SK-N-SH (cell line): ENCODE measurements around the gene PPM1F. TPM values are rescaled to one million over a fixed set of nuclear protein-coding genes. Genes with fewer than 3 reads are reported as not detected.

Source experiments
- CTCF ChIA-PET: fragments of 300-600, 350-600 bp; formaldehyde crosslinking; extraction: SDS; loops from one replicate; lab custom pipeline; 2021; lab: Yijun Ruan, JAX
- POLR2A ChIA-PET: fragments of 350-600 bp; sonication (Branson Sonifier 250); formaldehyde crosslinking; extraction: SDS; loops from one replicate; lab custom pipeline; 2020; ENCODE audit warnings: antibody characterized with exemption, inconsistent platforms; lab: Yijun Ruan, JAX
- DNase-seq: peaks from one replicate; pipeline ENCODE4 v3.0.0; 2012
- H2AFZ ChIP-seq: fragments of 200-600 bp; sonication (generic); 2 replicates; pipeline ENCODE4 v1.8.1; 2016; ENCODE audit warnings: antibody characterized with exemption, mild to moderate bottlenecking, low read depth
- H3F3A ChIP-seq: fragments of 200-600 bp; sonication (generic); replicated peaks from 2 replicates; pipeline ENCODE3; 2016; ENCODE audit warnings: antibody characterized with exemption, mild to moderate bottlenecking; ENCODE audit not compliant: insufficient read depth
- H3K27ac ChIP-seq, 2 experiments: fragments of 200-500 bp in 1 of 2; fragments of 200-600 bp in 1 of 2; sonication (Bioruptor generic) in 1 of 2; sonication (generic), shearing (Covaris generic) in 1 of 2; 2 replicates each; pipeline versions ENCODE4 v1.5.1 to v1.6.1; 2014 to 2016; ENCODE audit warnings: low read depth in 2 of 2, inconsistent platforms in 1 of 2, low read length in 1 of 2, mild to moderate bottlenecking in 1 of 2, mixed read lengths in 1 of 2
- H3K27me3 ChIP-seq: fragments of 200-600 bp; sonication (generic), shearing (Covaris generic); 2 replicates; pipeline ENCODE4 v1.6.1; 2016; ENCODE audit warnings: mixed run types; ENCODE audit not compliant: insufficient read depth
- H3K36me3 ChIP-seq, 2 experiments: fragments of 200-500 bp in 1 of 2; fragments of 200-600 bp in 1 of 2; sonication (Bioruptor generic) in 1 of 2; sonication (generic) in 1 of 2; replicated peaks in 1 of 2; 2 replicates each; pipeline versions ENCODE3 to v1.5.1; 2014 to 2016; ENCODE audit warnings: low read length in 1 of 2, mild to moderate bottlenecking in 1 of 2; ENCODE audit not compliant: insufficient read depth in 2 of 2, control insufficient read depth in 1 of 2
- H3K4me1 ChIP-seq, 2 experiments: fragments of 200-500 bp in 1 of 2; fragments of 200-600 bp in 1 of 2; sonication (Bioruptor generic) in 1 of 2; sonication (generic), shearing (Covaris generic) in 1 of 2; 2 replicates each; pipeline versions ENCODE4 v1.5.1 to v1.6.1; 2014 to 2016; ENCODE audit warnings: low read depth in 1 of 2, low read length in 1 of 2, mixed run types in 1 of 2; ENCODE audit not compliant: insufficient read depth in 2 of 2, control insufficient read depth in 1 of 2
- H3K4me2 ChIP-seq: fragments of 200-600 bp; sonication (generic), shearing (Covaris generic); 2 replicates; pipeline ENCODE4 v1.6.1; 2017; ENCODE audit warnings: mixed run types
- H3K4me3 ChIP-seq, 2 experiments: fragments of 200-500 bp in 1 of 2; fragments of 200-600 bp in 1 of 2; sonication (Bioruptor generic) in 1 of 2; sonication (generic), shearing (Covaris generic) in 1 of 2; 2 replicates each; pipeline versions ENCODE4 v1.5.1 to v1.8.1; 2014 to 2016; ENCODE audit warnings: low read depth in 2 of 2, inconsistent platforms in 1 of 2, low read length in 1 of 2, mild to moderate bottlenecking in 1 of 2, mixed read lengths in 1 of 2, moderate library complexity in 1 of 2
- H3K79me2 ChIP-seq: fragments of 200-600 bp; sonication (generic); 2 replicates; pipeline ENCODE4 v1.8.1; 2017; ENCODE audit warnings: mild to moderate bottlenecking; ENCODE audit not compliant: insufficient read depth
- H3K9ac ChIP-seq: fragments of 200-600 bp; sonication (generic); 2 replicates; pipeline ENCODE4 v1.6.1; 2017; ENCODE audit warnings: mixed run types
- H3K9me2 ChIP-seq: fragments of 200-600 bp; sonication (generic); 2 replicates; pipeline ENCODE4 v1.6.1; 2017; ENCODE audit warnings: mixed run types
- H3K9me3 ChIP-seq: fragments of 200-600 bp; sonication (generic); 2 replicates; pipeline ENCODE4 v1.6.1; 2017; ENCODE audit warnings: mixed run types, mild to moderate bottlenecking, moderate library complexity
- H4K20me1 ChIP-seq: fragments of 200-600 bp; sonication (generic); 2 replicates; pipeline ENCODE4 v1.6.1; 2017; ENCODE audit warnings: mild to moderate bottlenecking, mixed run types; ENCODE audit not compliant: insufficient read depth
- CHD2 ChIP-seq: fragments of 150-350 bp; IDR thresholded peaks from 2 replicates; pipeline ENCODE4 v1.6.1; 2018; ENCODE audit warnings: low read length; ENCODE audit not compliant: partially characterized antibody
- CTCF ChIP-seq: fragments of 200-600 bp; sonication (generic); IDR thresholded peaks from 2 replicates; pipeline ENCODE4 v1.6.1; 2017; ENCODE audit warnings: antibody characterized with exemption, mild to moderate bottlenecking, moderate library complexity
- GABPA ChIP-seq: IDR thresholded peaks from 2 replicates; pipeline ENCODE4 v1.4.0; 2012; ENCODE audit warnings: low read depth, mild to moderate bottlenecking
- JUND ChIP-seq: IDR thresholded peaks from 2 replicates; pipeline ENCODE4 v1.4.0; 2012
- MEF2A ChIP-seq: IDR thresholded peaks from 2 replicates; pipeline ENCODE4 v1.4.0; 2012; ENCODE audit warnings: low read depth, borderline replicate concordance
- MXI1 ChIP-seq: IDR thresholded peaks from 2 replicates; pipeline ENCODE4 v1.6.1; 2012; ENCODE audit warnings: mild to moderate bottlenecking, low read depth, low read length, improper control_type of control experiment
- NRF1 ChIP-seq: IDR thresholded peaks from 2 replicates; pipeline ENCODE4 v1.6.1; 2012; ENCODE audit warnings: low read depth, mild to moderate bottlenecking, low read length
- PBX3 ChIP-seq: IDR thresholded peaks from 2 replicates; pipeline ENCODE4; 2012
- POLR2AphosphoS5 ChIP-seq: IDR thresholded peaks from 2 replicates; pipeline ENCODE4 v1.6.1; 2012; ENCODE audit warnings: low read depth, low read length
- RCOR1 ChIP-seq: fragments of 150-350 bp; IDR thresholded peaks from 2 replicates; pipeline ENCODE4 v1.6.1; 2017; ENCODE audit warnings: antibody characterized with exemption, low read length
- RFX5 ChIP-seq: IDR thresholded peaks from 2 replicates; pipeline ENCODE4 v1.6.1; 2012; ENCODE audit warnings: mild to moderate bottlenecking, improper control_type of control experiment, low read length
- SMC3 ChIP-seq: IDR thresholded peaks from 2 replicates; pipeline ENCODE4 v1.6.1; 2012; ENCODE audit warnings: low read depth, low read length, improper control_type of control experiment
- TAF1 ChIP-seq: IDR thresholded peaks from 2 replicates; pipeline ENCODE4 v1.6.1; 2012; ENCODE audit warnings: low read depth, mild to moderate bottlenecking, low read length, moderate library complexity, borderline replicate concordance
- TCF12 ChIP-seq: IDR thresholded peaks from 2 replicates; pipeline ENCODE4 v1.4.0; 2012
- USF1 ChIP-seq: IDR thresholded peaks from 2 replicates; pipeline ENCODE4 v1.4.0; 2012; ENCODE audit warnings: low read depth, borderline replicate concordance
- WGBS: methylation state at CpG from one replicate; pipeline ENCODE4 v1.1.6; 2017; ENCODE audit warnings: low lambda C conversion rate; 5-methylcytosine and 5-hydroxymethylcytosine counted together
- polyA plus RNA-seq, 3 experiments: library from polyadenylated mRNA; depleted of rRNA; stranded (reverse); fragments of >200 nt; gene quantifications; 2 replicates each; pipeline ENCODE4 v1.2.3, GENCODE V29; 2012
- TF ChIP-seq, protein P1 (sequence below): fragments of 150-350 bp; IDR thresholded peaks from 2 replicates; pipeline ENCODE4 v1.6.1; 2016; ENCODE audit warnings: mild to moderate bottlenecking, low read depth, low read length
- TF ChIP-seq, protein P2 (sequence below): IDR thresholded peaks from 2 replicates; pipeline ENCODE4 v1.6.1; 2012; ENCODE audit warnings: mild to moderate bottlenecking, low read depth, low read length, moderate library complexity

Gene PPM1F
- polyA plus RNA-seq, 1 of the 3 experiments (the other 2 are of a cell fraction): 29.6 TPM

DNA sequence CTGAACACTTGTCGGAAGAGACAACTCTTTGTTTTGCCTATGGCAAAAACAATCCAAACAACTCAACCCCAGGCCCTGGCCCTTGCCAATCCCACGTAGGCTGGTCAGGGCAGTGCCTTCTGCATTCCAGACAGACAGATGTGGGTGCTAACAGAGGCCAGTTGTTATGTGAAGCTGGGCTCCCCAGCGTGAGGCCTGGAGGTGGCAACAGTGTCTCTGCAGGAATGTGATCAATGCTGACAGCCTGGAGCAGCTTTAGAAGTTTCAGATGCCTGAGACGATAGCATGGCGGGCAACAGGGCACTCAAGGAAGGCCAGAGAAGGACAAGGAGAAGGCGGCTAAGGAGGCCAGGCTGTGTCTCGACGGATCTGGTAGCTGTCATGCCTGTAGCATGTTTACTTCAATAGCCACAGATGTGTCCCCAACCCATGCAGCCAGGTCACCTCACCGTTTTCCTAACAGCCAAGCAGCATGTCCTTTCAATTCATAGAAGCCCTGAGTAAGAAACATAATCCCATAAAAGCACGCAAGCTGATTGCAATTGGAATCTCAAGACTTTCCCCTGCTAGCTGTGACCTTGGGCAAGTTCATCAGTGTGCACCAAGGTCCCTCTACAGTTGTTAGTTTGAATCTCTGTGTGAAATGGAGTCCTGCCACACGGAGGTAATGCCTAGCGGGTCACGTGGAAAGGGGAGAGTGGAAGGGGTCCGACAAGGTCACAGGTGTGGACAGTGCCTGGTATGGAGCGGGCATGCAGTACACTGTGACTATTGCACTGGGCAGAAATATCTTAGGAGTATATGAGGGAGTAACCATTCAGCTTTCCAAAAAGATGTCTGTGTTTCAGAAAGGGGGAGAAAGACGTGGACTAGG, 14.2 kb upstream of the PPM1F start:
- Histone ChIP-seq H3F3A (no peaks in the 10 kb centered on the region), H4K20me1 (no peaks in the 10 kb centered on the region), H3K4me3 (no peak overlapping the region), H3K9me2 (no peaks in the 10 kb centered on the region), H3K79me2 (0 out of 2 replicates have a peak, but pooled peaks cover 2% of the 10 kb centered on the region), H3K9me3 (no peaks in the 10 kb centered on the region), H3K27ac (no peak overlapping the region), H3K4me2 (no peak overlapping the region), H3K36me3 (peaks cover 37 to 76% of the 10 kb centered on the region in 2 experiments), H3K4me1 (no peaks in the 10 kb centered on the region), H2AFZ (no peak overlapping the region), H3K27me3 (no peaks in the 10 kb centered on the region), H3K9ac (no peak overlapping the region)
- TF ChIP-seq USF1 (no peak), CHD2 (no peak), SMC3 (no peak), MXI1 (no peak), RCOR1 (no peak), GABPA (no peak), NRF1 (no peak), TAF1 (no peak), PBX3 (no peak), POLR2AphosphoS5 (no peak), TCF12 (no peak)
- DNase-seq: no peak
- WGBS: 93% methylated on average over 16 of the region's 16 CpGs
- POLR2A ChIA-PET: no interaction called here
- CTCF ChIA-PET: interaction anchor here (1.2 to 5.5 kb wide), 3 partner anchors 14 to 29 kb away, joined by 3 to 36 read pairs (median 7); partner anchors contain the start of gene PPM1F

DNA sequence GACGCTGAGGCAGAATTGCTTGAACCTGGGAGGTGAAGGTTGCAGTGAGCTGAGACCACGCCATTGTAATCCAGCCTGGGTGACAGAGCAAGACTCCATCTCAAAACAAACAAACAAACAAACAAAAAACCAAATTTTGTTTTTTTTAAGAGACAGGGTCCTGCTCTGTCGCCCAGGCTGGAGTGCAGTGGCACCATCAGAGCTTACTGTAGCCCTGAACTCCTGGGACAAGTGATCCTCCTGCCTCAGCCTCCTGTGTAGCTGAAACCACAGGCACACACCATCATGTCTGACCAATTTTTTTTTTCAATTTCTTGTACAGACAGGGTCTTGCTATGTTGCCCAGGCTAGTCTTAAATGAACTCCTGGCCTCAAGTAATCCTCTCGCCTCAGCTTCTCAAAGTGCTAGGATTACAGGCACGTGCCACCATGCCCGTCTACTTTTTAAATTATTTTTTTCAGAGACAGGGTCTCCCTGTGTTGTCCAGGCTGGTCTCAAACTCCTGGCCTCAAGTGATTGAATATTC, 13.2 kb upstream of the PPM1F start:
- Histone ChIP-seq H2AFZ (no peak overlapping the region), H3K4me2 (no peak overlapping the region), H3K27ac (no peak overlapping the region), H3K4me3 (no peak overlapping the region), H3K9me2 (no peaks in the 10 kb centered on the region), H3K9me3 (no peaks in the 10 kb centered on the region), H3K79me2 (no peaks in the 10 kb centered on the region), H3F3A (no peaks in the 10 kb centered on the region), H4K20me1 (no peaks in the 10 kb centered on the region), H3K9ac (no peak overlapping the region), H3K36me3 (peaks cover 34 to 76% of the 10 kb centered on the region in 2 experiments), H3K27me3 (no peaks in the 10 kb centered on the region), H3K4me1 (no peaks in the 10 kb centered on the region)
- ChIA-PET POLR2A (no interaction called here), CTCF (interaction anchor here (0.6 to 5.5 kb wide), 3 partner anchors 13 to 298 kb away, joined by 3 to 36 read pairs (median 3); partner anchors contain the start of gene PPM1F)
- 96% methylated on average over 6 of the region's 6 CpGs for WGBS
- DNase-seq: no peak
- TF ChIP-seq RFX5: no peak
- TF ChIP-seq MEF2A: no peak
- TF ChIP-seq, protein P1, sequence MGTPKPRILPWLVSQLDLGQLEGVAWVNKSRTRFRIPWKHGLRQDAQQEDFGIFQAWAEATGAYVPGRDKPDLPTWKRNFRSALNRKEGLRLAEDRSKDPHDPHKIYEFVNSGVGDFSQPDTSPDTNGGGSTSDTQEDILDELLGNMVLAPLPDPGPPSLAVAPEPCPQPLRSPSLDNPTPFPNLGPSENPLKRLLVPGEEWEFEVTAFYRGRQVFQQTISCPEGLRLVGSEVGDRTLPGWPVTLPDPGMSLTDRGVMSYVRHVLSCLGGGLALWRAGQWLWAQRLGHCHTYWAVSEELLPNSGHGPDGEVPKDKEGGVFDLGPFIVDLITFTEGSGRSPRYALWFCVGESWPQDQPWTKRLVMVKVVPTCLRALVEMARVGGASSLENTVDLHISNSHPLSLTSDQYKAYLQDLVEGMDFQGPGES: no peak
- no peak for TF ChIP-seq POLR2AphosphoS5
- TF ChIP-seq, protein P2, sequence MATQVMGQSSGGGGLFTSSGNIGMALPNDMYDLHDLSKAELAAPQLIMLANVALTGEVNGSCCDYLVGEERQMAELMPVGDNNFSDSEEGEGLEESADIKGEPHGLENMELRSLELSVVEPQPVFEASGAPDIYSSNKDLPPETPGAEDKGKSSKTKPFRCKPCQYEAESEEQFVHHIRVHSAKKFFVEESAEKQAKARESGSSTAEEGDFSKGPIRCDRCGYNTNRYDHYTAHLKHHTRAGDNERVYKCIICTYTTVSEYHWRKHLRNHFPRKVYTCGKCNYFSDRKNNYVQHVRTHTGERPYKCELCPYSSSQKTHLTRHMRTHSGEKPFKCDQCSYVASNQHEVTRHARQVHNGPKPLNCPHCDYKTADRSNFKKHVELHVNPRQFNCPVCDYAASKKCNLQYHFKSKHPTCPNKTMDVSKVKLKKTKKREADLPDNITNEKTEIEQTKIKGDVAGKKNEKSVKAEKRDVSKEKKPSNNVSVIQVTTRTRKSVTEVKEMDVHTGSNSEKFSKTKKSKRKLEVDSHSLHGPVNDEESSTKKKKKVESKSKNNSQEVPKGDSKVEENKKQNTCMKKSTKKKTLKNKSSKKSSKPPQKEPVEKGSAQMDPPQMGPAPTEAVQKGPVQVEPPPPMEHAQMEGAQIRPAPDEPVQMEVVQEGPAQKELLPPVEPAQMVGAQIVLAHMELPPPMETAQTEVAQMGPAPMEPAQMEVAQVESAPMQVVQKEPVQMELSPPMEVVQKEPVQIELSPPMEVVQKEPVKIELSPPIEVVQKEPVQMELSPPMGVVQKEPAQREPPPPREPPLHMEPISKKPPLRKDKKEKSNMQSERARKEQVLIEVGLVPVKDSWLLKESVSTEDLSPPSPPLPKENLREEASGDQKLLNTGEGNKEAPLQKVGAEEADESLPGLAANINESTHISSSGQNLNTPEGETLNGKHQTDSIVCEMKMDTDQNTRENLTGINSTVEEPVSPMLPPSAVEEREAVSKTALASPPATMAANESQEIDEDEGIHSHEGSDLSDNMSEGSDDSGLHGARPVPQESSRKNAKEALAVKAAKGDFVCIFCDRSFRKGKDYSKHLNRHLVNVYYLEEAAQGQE: no peak
- TF ChIP-seq SMC3: no peak
- TF ChIP-seq CHD2: no peak
- no peak for TF ChIP-seq CTCF
- TF ChIP-seq JUND: no peak
